Measurements from ENCODE around the gene ERCC1.

Gene ERCC1

GRCh38 chr19:45424191-45425058 lies 708 bp upstream of the ERCC1 start:
- ATAC-seq (ENCODE audit: low read depth) (peak; percentile 73), DNase-seq (ENCODE audit: low spot score) (peak; percentile 96)
- H3K27ac ChIP-seq (ENCODE audit: poor library complexity, severe bottlenecking) = peak overlapping the region; percentile 100
- H3K27me3 ChIP-seq (ENCODE audit: insufficient read depth, poor library complexity, severe bottlenecking) = no peaks in the 10 kb centered on the region
- TF ChIP-seq, protein P1, sequence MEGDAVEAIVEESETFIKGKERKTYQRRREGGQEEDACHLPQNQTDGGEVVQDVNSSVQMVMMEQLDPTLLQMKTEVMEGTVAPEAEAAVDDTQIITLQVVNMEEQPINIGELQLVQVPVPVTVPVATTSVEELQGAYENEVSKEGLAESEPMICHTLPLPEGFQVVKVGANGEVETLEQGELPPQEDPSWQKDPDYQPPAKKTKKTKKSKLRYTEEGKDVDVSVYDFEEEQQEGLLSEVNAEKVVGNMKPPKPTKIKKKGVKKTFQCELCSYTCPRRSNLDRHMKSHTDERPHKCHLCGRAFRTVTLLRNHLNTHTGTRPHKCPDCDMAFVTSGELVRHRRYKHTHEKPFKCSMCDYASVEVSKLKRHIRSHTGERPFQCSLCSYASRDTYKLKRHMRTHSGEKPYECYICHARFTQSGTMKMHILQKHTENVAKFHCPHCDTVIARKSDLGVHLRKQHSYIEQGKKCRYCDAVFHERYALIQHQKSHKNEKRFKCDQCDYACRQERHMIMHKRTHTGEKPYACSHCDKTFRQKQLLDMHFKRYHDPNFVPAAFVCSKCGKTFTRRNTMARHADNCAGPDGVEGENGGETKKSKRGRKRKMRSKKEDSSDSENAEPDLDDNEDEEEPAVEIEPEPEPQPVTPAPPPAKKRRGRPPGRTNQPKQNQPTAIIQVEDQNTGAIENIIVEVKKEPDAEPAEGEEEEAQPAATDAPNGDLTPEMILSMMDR (IDR thresholded peaks at IDR 0.05; ENCODE audit: poor library complexity, severe bottlenecking) = no peak
- peak overlapping the region; percentile 46 for H3K4me3 ChIP-seq (ENCODE audit: severe bottlenecking)
- H3K4me1 ChIP-seq (ENCODE audit: insufficient read depth, poor library complexity, severe bottlenecking) = peaks cover 17% of the 10 kb centered on the region
- H3K36me3 ChIP-seq (ENCODE audit: low read depth) = peaks cover 18% of the 10 kb centered on the region
- H3K9me3 ChIP-seq (ENCODE audit: severe bottlenecking) = no peaks in the 10 kb centered on the region

- Histone ChIP-seq H3K27me3 (ENCODE audit: insufficient read depth, poor library complexity, severe bottlenecking) (no peaks in the 10 kb centered on the region), H3K9me3 (ENCODE audit: severe bottlenecking) (no peaks in the 10 kb centered on the region), H3K4me1 (ENCODE audit: insufficient read depth, poor library complexity, severe bottlenecking) (peaks cover 17% of the 10 kb centered on the region), H3K27ac (ENCODE audit: poor library complexity, severe bottlenecking) (peak overlapping the region; percentile 100), H3K4me3 (ENCODE audit: severe bottlenecking) (peak overlapping the region; percentile 46), H3K36me3 (ENCODE audit: low read depth) (peaks cover 31% of the 10 kb centered on the region)
- no peak for ATAC-seq (ENCODE audit: low read depth)
- no peak for DNase-seq (ENCODE audit: low spot score)
- TF ChIP-seq, protein P1 (IDR thresholded peaks at IDR 0.05; ENCODE audit: poor library complexity, severe bottlenecking) = no peak
Measured at GRCh38 chr19:45423033-45423588, 606 bp downstream of the ERCC1 start.

GRCh38 chr19:45421947-45422498 lies 1.7 kb downstream of the ERCC1 start:
- H3K9me3 ChIP-seq (ENCODE audit: severe bottlenecking) = no peaks in the 10 kb centered on the region
- peaks cover 17% of the 10 kb centered on the region for H3K4me1 ChIP-seq (ENCODE audit: insufficient read depth, poor library complexity, severe bottlenecking)
- H3K27ac ChIP-seq (ENCODE audit: poor library complexity, severe bottlenecking) = peak overlapping the region; percentile 100
- peak overlapping the region; percentile 46 for H3K4me3 ChIP-seq (ENCODE audit: severe bottlenecking)
- TF ChIP-seq, protein P1 (IDR thresholded peaks at IDR 0.05; ENCODE audit: poor library complexity, severe bottlenecking) = no peak
- ATAC-seq (ENCODE audit: low read depth) (no peak), DNase-seq (ENCODE audit: low spot score) (no peak)
- peaks cover 42% of the 10 kb centered on the region for H3K36me3 ChIP-seq (ENCODE audit: low read depth)
- H3K27me3 ChIP-seq (ENCODE audit: insufficient read depth, poor library complexity, severe bottlenecking) = no peaks in the 10 kb centered on the region

GRCh38 chr19:45420871-45421270 lies 2.8 kb downstream of the ERCC1 start:
- TF ChIP-seq, protein P1 (IDR thresholded peaks at IDR 0.05; ENCODE audit: poor library complexity, severe bottlenecking) = no peak
- peak overlapping the region; percentile 100 for H3K27ac ChIP-seq (ENCODE audit: poor library complexity, severe bottlenecking)
- H3K4me1 ChIP-seq (ENCODE audit: insufficient read depth, poor library complexity, severe bottlenecking) = peaks cover 15% of the 10 kb centered on the region

More at GRCh38 chr19:45420871-45421270, 2.8 kb downstream of the ERCC1 start:
- H3K4me3 ChIP-seq (ENCODE audit: severe bottlenecking) = no peak overlapping the region
- peaks cover 53% of the 10 kb centered on the region for H3K36me3 ChIP-seq (ENCODE audit: low read depth)
- ATAC-seq (ENCODE audit: low read depth) (no peak), DNase-seq (ENCODE audit: low spot score) (no peak)
- H3K9me3 ChIP-seq (ENCODE audit: severe bottlenecking) = no peaks in the 10 kb centered on the region
- no peaks in the 10 kb centered on the region for H3K27me3 ChIP-seq (ENCODE audit: insufficient read depth, poor library complexity, severe bottlenecking)

Data from RWPE2 (cell line).